ENCODE data around the gene DST. TPM values are rescaled to one million over a fixed set of nuclear protein-coding genes. Genes with fewer than 3 reads are reported as not detected.

The DST gene
- polyA plus RNA-seq, 3 donors: 1.1 to 7.4 (median 3.2) TPM

DNA sequence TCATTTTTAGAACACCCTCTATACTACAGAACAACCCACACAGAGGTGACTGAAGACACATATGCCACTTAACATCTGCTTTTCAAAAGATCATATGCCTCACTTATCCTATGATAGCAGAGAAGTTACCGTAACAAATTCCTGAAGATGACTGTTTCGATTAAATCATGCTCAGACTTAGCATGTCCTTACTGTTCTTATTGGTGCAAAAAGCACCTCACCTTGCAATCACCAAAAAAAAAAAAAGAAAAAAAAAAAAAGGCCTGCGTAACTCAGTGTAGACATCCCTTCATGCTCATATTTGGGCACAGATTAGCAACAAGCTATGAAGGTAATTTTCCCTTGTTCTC is 17.7 kb upstream of the DST start:
- Histone ChIP-seq H3K4me1 (ENCODE audit: control insufficient read depth in 1 of 2, insufficient read depth in 2 of 2, low read length in 2 of 2) (peaks cover 3 to 7% of the 10 kb centered on the region in 2 donors), H3K27ac (ENCODE audit: low read depth in 1 of 2, low read length in 2 of 2) (no peak overlapping the region), H3K27me3 (ENCODE audit: control insufficient read depth in 2 of 2, insufficient read depth in 2 of 2, low read length in 2 of 2) (no peaks in the 10 kb centered on the region), H4K20me1 (ENCODE audit: insufficient read depth, low read length) (no peaks in the 10 kb centered on the region), H3K79me2 (ENCODE audit: insufficient read depth, low read length) (no peaks in the 10 kb centered on the region), H3K4me2 (replicated peaks; ENCODE audit: extremely low read depth, low read length, poor library complexity, severe bottlenecking) (no peak overlapping the region), H3K9me3 (replicated peaks in 1 of 2; ENCODE audit: control insufficient read depth in 1 of 2, insufficient read depth in 1 of 2, low read length in 2 of 2) (no peaks in the 10 kb centered on the region), H3K36me3 (replicated peaks in 1 of 2; ENCODE audit: control insufficient read depth in 1 of 2, insufficient read depth in 2 of 2, low read length in 2 of 2) (no peaks in the 10 kb centered on the region), H2AFZ (ENCODE audit: insufficient read depth, low read depth, low read length, poor library complexity, severe bottlenecking) (no peak overlapping the region), H3K9ac (ENCODE audit: insufficient read depth, low read length, poor library complexity, severe bottlenecking) (no peak overlapping the region), H3K4me3 (replicated peaks in 1 of 3; ENCODE audit: low read depth in 2 of 3, low read length in 3 of 3) (no peak overlapping the region)
- intact Hi-C loops (cut with micrococcal nuclease): no loop called here
- TF ChIP-seq, protein P1, sequence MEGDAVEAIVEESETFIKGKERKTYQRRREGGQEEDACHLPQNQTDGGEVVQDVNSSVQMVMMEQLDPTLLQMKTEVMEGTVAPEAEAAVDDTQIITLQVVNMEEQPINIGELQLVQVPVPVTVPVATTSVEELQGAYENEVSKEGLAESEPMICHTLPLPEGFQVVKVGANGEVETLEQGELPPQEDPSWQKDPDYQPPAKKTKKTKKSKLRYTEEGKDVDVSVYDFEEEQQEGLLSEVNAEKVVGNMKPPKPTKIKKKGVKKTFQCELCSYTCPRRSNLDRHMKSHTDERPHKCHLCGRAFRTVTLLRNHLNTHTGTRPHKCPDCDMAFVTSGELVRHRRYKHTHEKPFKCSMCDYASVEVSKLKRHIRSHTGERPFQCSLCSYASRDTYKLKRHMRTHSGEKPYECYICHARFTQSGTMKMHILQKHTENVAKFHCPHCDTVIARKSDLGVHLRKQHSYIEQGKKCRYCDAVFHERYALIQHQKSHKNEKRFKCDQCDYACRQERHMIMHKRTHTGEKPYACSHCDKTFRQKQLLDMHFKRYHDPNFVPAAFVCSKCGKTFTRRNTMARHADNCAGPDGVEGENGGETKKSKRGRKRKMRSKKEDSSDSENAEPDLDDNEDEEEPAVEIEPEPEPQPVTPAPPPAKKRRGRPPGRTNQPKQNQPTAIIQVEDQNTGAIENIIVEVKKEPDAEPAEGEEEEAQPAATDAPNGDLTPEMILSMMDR (IDR thresholded peaks at IDR 0.05): no peak
- Mint-ChIP-seq H3K9me3 (no peaks in the 10 kb centered on the region), H3K27ac (no peak overlapping the region), H3K27me3 (ENCODE audit: low read depth in 3 of 3) (no peaks in the 10 kb centered on the region), H3K4me1 (peaks cover 15% of the 10 kb centered on the region), H3K36me3 (no peaks in the 10 kb centered on the region), H3K4me3 (no peak overlapping the region)
- WGBS (ENCODE audit: insufficient coverage): no CpG with 5 or more reads among the region's 3 CpGs
- no peak for DNase-seq

DNA sequence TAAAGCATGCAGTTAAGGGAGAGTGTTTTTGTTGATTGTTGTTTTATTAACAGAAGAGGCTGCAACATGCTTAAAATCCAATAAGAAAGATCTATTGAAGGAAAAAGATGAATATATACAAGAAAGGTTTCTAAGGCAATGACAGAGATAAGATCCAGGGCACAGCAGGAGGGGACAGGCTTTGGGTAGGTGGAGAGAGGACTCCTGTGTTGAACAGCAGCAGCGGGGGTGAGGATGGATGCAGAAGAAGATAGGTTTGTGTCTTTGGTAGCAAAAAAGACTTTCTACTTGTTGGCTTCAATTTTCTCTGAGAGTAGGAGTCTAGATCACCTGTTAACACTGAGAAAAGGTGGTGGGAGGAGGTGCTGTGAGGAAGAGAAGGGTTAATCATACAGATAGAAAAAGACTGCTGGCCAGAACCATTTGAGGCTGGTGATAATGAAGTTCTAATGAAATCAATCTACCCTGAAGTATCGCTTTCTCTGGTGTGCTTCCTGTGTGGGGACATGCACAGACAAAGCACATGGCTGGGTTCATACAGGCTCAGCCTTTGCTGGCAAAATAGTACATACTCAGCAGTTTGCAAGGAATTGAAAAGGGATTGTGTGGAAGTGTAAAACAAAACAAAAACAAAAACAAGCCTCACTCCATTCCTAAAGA is 17.2 kb upstream of the DST start:
- H3K4me2 ChIP-seq (replicated peaks; ENCODE audit: extremely low read depth, low read length, poor library complexity, severe bottlenecking): no peak overlapping the region
- WGBS (ENCODE audit: insufficient coverage): 100% methylated on average over 1 of the region's 2 CpGs
- H3K27ac ChIP-seq (ENCODE audit: low read depth in 1 of 2, low read length in 2 of 2): no peak overlapping the region
- H2AFZ ChIP-seq (ENCODE audit: insufficient read depth, low read depth, low read length, poor library complexity, severe bottlenecking): no peak overlapping the region
- peaks cover 3 to 7% of the 10 kb centered on the region in 2 donors for H3K4me1 ChIP-seq (ENCODE audit: control insufficient read depth in 1 of 2, insufficient read depth in 2 of 2, low read length in 2 of 2)
- intact Hi-C loops (cut with micrococcal nuclease): no loop called here
- Mint-ChIP-seq H3K9me3 (no peaks in the 10 kb centered on the region), H3K27me3 (ENCODE audit: low read depth in 3 of 3) (no peaks in the 10 kb centered on the region), H3K36me3 (no peaks in the 10 kb centered on the region), H3K4me1 (peaks cover 15% of the 10 kb centered on the region), H3K4me3 (no peak overlapping the region), H3K27ac (no peak overlapping the region)
- H3K4me3 ChIP-seq (replicated peaks in 1 of 3; ENCODE audit: low read depth in 2 of 3, low read length in 3 of 3): no peak overlapping the region
- DNase-seq: no peak
- no peaks in the 10 kb centered on the region for H3K9me3 ChIP-seq (replicated peaks in 1 of 2; ENCODE audit: control insufficient read depth in 1 of 2, insufficient read depth in 1 of 2, low read length in 2 of 2)
- TF ChIP-seq, protein P1 (IDR thresholded peaks at IDR 0.05): no peak
- H3K36me3 ChIP-seq (replicated peaks in 1 of 2; ENCODE audit: control insufficient read depth in 1 of 2, insufficient read depth in 2 of 2, low read length in 2 of 2): no peaks in the 10 kb centered on the region
- H3K9ac ChIP-seq (ENCODE audit: insufficient read depth, low read length, poor library complexity, severe bottlenecking): no peak overlapping the region
- H3K27me3 ChIP-seq (ENCODE audit: control insufficient read depth in 2 of 2, insufficient read depth in 2 of 2, low read length in 2 of 2): no peaks in the 10 kb centered on the region
- no peaks in the 10 kb centered on the region for H4K20me1 ChIP-seq (ENCODE audit: insufficient read depth, low read length)
- H3K79me2 ChIP-seq (ENCODE audit: insufficient read depth, low read length): no peaks in the 10 kb centered on the region

Measured in CD14-positive monocyte (primary cell).